Endothelial cell of umbilical vein (primary cell): ENCODE results near the gene COL7A1. TPM values are rescaled to one million over a fixed set of nuclear protein-coding genes. Genes with fewer than 3 reads are reported as not detected.

Experiments
- BruUV-seq: library from RNA; stranded (reverse); fragments of 400-500 nt; replicated peaks from 2 replicates; lab custom pipeline; 2021; lab: Mats Ljungman, UMichigan
- CTCF ChIA-PET: fragments of 300-600, 350-600 bp; sonication (Branson Sonifier 250); formaldehyde crosslinking; loops from one replicate; lab custom pipeline; 2021; ENCODE audit warnings: antibody characterized with exemption, inconsistent platforms; lab: Charles Lee
- POLR2A ChIA-PET: fragments of 300-600, 350-600 bp; sonication (Branson Sonifier 250); formaldehyde crosslinking; loops from one replicate; lab custom pipeline; 2021; ENCODE audit warnings: antibody characterized with exemption, inconsistent platforms; lab: Charles Lee
- DNase-seq: peaks from one replicate; pipeline ENCODE4 v3.0.0-alpha.2; 2011; ENCODE audit warnings: low read depth, low spot score
- FAIRE-seq: peaks from 2 replicates; lab custom pipeline; 2011; peaks lifted over from hg19 to GRCh38; lab: Jason Lieb, UNC
- H2AFZ ChIP-seq: 2 replicates; pipeline ENCODE4 v1.6.0; 2012; ENCODE audit warnings: low read depth, low read length, control low read depth, inconsistent platforms
- H3K27ac ChIP-seq: 2 replicates; pipeline ENCODE4 v1.5.1; 2011; ENCODE audit warnings: low read depth, mild to moderate bottlenecking, control low read depth, low read length, moderate library complexity; ENCODE audit not compliant: insufficient read depth
- H3K27me3 ChIP-seq, 2 experiments: 2 replicates each; pipeline versions ENCODE4 v1.6.0 to v1.6.1; 2011; ENCODE audit warnings: low read length in 2 of 2, mixed read lengths in 1 of 2; ENCODE audit not compliant: control insufficient read depth in 2 of 2, insufficient read depth in 2 of 2
- H3K36me3 ChIP-seq, 2 experiments: 2 replicates in 1 of 2; 3 replicates in 1 of 2; pipeline ENCODE4 v1.5.1; 2011; ENCODE audit warnings: low read length in 2 of 2, mild to moderate bottlenecking in 1 of 2, moderate library complexity in 1 of 2; ENCODE audit not compliant: control insufficient read depth in 2 of 2, insufficient read depth in 2 of 2; ENCODE audit errors: extremely low read depth in 1 of 2
- H3K4me1 ChIP-seq: 3 replicates; pipeline ENCODE4 v1.5.1; 2011; ENCODE audit warnings: mild to moderate bottlenecking, low read length; ENCODE audit not compliant: control insufficient read depth, insufficient read depth; ENCODE audit errors: extremely low read depth
- H3K4me2 ChIP-seq: 2 replicates; pipeline ENCODE4 v1.6.1; 2011; ENCODE audit warnings: low read length, control low read depth, mixed read lengths; ENCODE audit not compliant: insufficient read depth
- H3K4me3 ChIP-seq, 3 experiments: fragments of 200-600 bp in 1 of 3; sonication (generic), shearing (Covaris generic) in 1 of 3; replicated peaks in 1 of 3; 2 replicates each; pipeline ENCODE4 v1.5.1; 2011 to 2016; ENCODE audit warnings: control low read depth in 3 of 3, low read length in 3 of 3, mild to moderate bottlenecking in 2 of 3, inconsistent platforms in 1 of 3, low read depth in 1 of 3, moderate library complexity in 1 of 3; ENCODE audit not compliant: insufficient read depth in 1 of 3
- H3K79me2 ChIP-seq: 2 replicates; pipeline ENCODE4 v1.6.0; 2012; ENCODE audit warnings: low read length, inconsistent platforms; ENCODE audit not compliant: control insufficient read depth, insufficient read depth
- H3K9ac ChIP-seq: replicated peaks from 2 replicates; pipeline ENCODE3; 2011; ENCODE audit warnings: low read length, control low read depth; ENCODE audit not compliant: insufficient read depth; ENCODE audit errors: extremely low read depth
- H3K9me1 ChIP-seq: replicated peaks from 3 replicates; pipeline ENCODE4 v1.6.0; 2011; ENCODE audit warnings: mild to moderate bottlenecking, low read length; ENCODE audit not compliant: control insufficient read depth, insufficient read depth; ENCODE audit errors: extremely low read depth
- H3K9me3 ChIP-seq: replicated peaks from 2 replicates; pipeline ENCODE4 v1.5.1; 2012; ENCODE audit warnings: low read length, inconsistent platforms; ENCODE audit not compliant: control insufficient read depth, insufficient read depth
- H4K20me1 ChIP-seq: replicated peaks from 2 replicates; pipeline ENCODE3; 2011; ENCODE audit warnings: mild to moderate bottlenecking, low read length; ENCODE audit not compliant: control insufficient read depth, insufficient read depth; ENCODE audit errors: extremely low read depth
- EZH2 ChIP-seq: IDR thresholded peaks from 2 replicates; pipeline ENCODE4 v1.6.1; 2012; ENCODE audit warnings: borderline replicate concordance, low read depth, mild to moderate bottlenecking, moderate library complexity, low read length, inconsistent platforms; ENCODE audit not compliant: severe bottlenecking
- FOS ChIP-seq: IDR thresholded peaks from 2 replicates; pipeline ENCODE4 v1.6.1; 2011; ENCODE audit warnings: mild to moderate bottlenecking, low read length, moderate library complexity, borderline replicate concordance; ENCODE audit not compliant: insufficient read depth
- GATA2 ChIP-seq: IDR thresholded peaks from 2 replicates; pipeline ENCODE4 v1.7.0; 2011; ENCODE audit warnings: low read depth, mild to moderate bottlenecking, moderate library complexity, mixed read lengths, low read length; ENCODE audit not compliant: insufficient read length, insufficient read depth
- JUN ChIP-seq: IDR thresholded peaks from 2 replicates; pipeline ENCODE4 v1.6.1; 2011; ENCODE audit warnings: borderline replicate concordance, low read depth; ENCODE audit not compliant: insufficient read length, insufficient read depth
- MYC ChIP-seq: IDR thresholded peaks from one replicate; pipeline ENCODE4 v1.6.1; 2011; ENCODE audit warnings: mild to moderate bottlenecking, low read depth, low read length
- POLR2A ChIP-seq: IDR thresholded peaks from 2 replicates; pipeline ENCODE4 v1.6.1; 2012; ENCODE audit warnings: low read depth, mild to moderate bottlenecking, control low read depth, low read length
- POLR2AphosphoS5 ChIP-seq: IDR thresholded peaks from 2 replicates; pipeline ENCODE4 v1.6.1; 2012; ENCODE audit warnings: low read depth, mild to moderate bottlenecking, control low read depth, low read length, moderate library complexity; ENCODE audit not compliant: insufficient read depth
- dilution Hi-C: fragments of 300-500 bp; cut with MboI; formaldehyde crosslinking; loops from one replicate; pipeline ENCODE4 v1.15.0; 2019; ENCODE audit warnings: low sequenced_read_pairs; ENCODE audit not compliant: extremely low pct_ligation_motif_present
- intact Hi-C: fragments of 100-400 bp; cut with micrococcal nuclease; formaldehyde crosslinking; loops from one replicate; pipeline ENCODE4 v1.10.0; 2022
- polyA plus RNA-seq, 4 experiments: library from polyadenylated mRNA; depleted of rRNA in 3 of 4; stranded (reverse) in 3 of 4; unstranded in 1 of 4; fragments of >200 nt; gene quantifications; 2 replicates each; pipeline versions ENCODE4 v1.2.1 to v1.2.3, GENCODE V29; 2011 to 2012; ENCODE audit warnings: missing spikeins in 1 of 4
- total RNA-seq: library from RNA; stranded (reverse); gene quantifications from 2 replicates; pipeline ENCODE4 v1.2.3, GENCODE V29; 2021
- TF ChIP-seq, protein P1 (sequence below): IDR thresholded peaks from 2 replicates; pipeline ENCODE4 v1.6.1; 2011; ENCODE audit not compliant: insufficient read depth, insufficient read length
- TF ChIP-seq, protein P2 (sequence below), 2 donors: IDR thresholded peaks; 1 replicate in 1 of 2; 2 replicates in 1 of 2; pipeline ENCODE4 v1.5.1; 2011; ENCODE audit warnings: low read length in 2 of 2, mild to moderate bottlenecking in 2 of 2, moderate library complexity in 2 of 2, control low read depth in 1 of 2, inconsistent platforms in 1 of 2, low read depth in 1 of 2; ENCODE audit not compliant: insufficient read depth in 1 of 2; ENCODE audit errors: extremely low read depth in 1 of 2

COL7A1 gene
- total and polyA plus RNA-seq, 2 donors (not counting 3 experiments of a cell fraction or from before 2014, with no cell fraction given): 0.55 to 1.9 TPM

DNA sequence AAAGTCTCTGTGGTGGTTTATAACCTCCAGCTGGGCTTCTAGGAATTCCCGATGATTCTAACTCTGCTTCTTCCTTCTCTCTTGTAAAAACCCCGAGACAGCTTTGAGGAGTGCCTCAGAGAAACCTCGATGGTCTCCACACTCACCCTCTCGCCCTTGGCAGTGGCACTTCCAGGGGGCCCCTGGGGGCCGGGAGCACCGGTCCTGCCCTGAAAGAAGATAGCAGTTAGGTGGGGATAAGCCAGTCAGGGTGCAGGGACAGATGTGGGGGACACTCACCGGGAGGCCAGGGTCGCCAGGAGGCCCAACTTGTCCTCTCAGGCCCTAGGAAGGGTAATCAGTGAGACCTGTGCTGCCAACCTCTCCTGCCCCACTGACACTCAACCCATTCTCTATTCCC is 9.7 kb downstream of the COL7A1 start:
- BruUV-seq: no TSS peak
- Histone ChIP-seq H3K27me3 (peaks cover 0 to 5% of the 10 kb centered on the region in 2 experiments), H3K9me3 (no peaks in the 10 kb centered on the region), H3K9ac (no peak overlapping the region), H3K4me2 (no peak overlapping the region), H3K27ac (no peak overlapping the region), H4K20me1 (no peaks in the 10 kb centered on the region), H2AFZ (no peak overlapping the region), H3K36me3 (no peaks in the 10 kb centered on the region), H3K4me3 (no peak overlapping the region), H3K9me1 (no peaks in the 10 kb centered on the region), H3K4me1 (no peaks in the 10 kb centered on the region), H3K79me2 (no peaks in the 10 kb centered on the region)
- dilution Hi-C loops (no loop called here), intact Hi-C loops (no loop called here)
- TF ChIP-seq FOS (no peak), JUN (no peak), POLR2AphosphoS5 (no peak), EZH2 (no peak), MYC (no peak), POLR2A (no peak), GATA2 (no peak)
- TF ChIP-seq, protein P1, sequence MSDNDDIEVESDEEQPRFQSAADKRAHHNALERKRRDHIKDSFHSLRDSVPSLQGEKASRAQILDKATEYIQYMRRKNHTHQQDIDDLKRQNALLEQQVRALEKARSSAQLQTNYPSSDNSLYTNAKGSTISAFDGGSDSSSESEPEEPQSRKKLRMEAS: no peak
- TF ChIP-seq, protein P2, sequence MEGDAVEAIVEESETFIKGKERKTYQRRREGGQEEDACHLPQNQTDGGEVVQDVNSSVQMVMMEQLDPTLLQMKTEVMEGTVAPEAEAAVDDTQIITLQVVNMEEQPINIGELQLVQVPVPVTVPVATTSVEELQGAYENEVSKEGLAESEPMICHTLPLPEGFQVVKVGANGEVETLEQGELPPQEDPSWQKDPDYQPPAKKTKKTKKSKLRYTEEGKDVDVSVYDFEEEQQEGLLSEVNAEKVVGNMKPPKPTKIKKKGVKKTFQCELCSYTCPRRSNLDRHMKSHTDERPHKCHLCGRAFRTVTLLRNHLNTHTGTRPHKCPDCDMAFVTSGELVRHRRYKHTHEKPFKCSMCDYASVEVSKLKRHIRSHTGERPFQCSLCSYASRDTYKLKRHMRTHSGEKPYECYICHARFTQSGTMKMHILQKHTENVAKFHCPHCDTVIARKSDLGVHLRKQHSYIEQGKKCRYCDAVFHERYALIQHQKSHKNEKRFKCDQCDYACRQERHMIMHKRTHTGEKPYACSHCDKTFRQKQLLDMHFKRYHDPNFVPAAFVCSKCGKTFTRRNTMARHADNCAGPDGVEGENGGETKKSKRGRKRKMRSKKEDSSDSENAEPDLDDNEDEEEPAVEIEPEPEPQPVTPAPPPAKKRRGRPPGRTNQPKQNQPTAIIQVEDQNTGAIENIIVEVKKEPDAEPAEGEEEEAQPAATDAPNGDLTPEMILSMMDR (IDR thresholded peaks at IDR 0.05; ENCODE audit: extremely low read depth in 1 of 2, insufficient read depth in 1 of 2, low read depth in 1 of 2, low read length in 2 of 2): no peak
- no peak for FAIRE-seq
- ChIA-PET CTCF (interaction anchor here (1.5 kb wide), 1 partner anchor 19 kb away, joined by 3 read pairs; no protein-coding TSS in a partner anchor), POLR2A (no interaction called here)
- DNase-seq: no peak
